Neural cell (in vitro differentiated cells): ENCODE results near the gene ADAMTS14. TPM values are rescaled to one million over a fixed set of nuclear protein-coding genes. Genes with fewer than 3 reads are reported as not detected.

ENCODE experiments used
- H2AFZ ChIP-seq: fragments of 200-600, 300-800 bp; sonication (generic), shearing (Covaris generic); 2 replicates; pipeline ENCODE4 v1.6.0; 2014; ENCODE audit warnings: low read depth, mild to moderate bottlenecking, antibody characterized with exemption, low read length, moderate library complexity
- H3F3A ChIP-seq: fragments of 200-600 bp; shearing (Covaris generic); 2 replicates; pipeline ENCODE4 v1.6.1; 2016; ENCODE audit warnings: mild to moderate bottlenecking, moderate library complexity, mixed read lengths, antibody characterized with exemption, low read length; ENCODE audit not compliant: insufficient read depth, poor library complexity, severe bottlenecking
- H3K27ac ChIP-seq: fragments of 200-600, 300-800 bp; sonication (generic), shearing (Covaris generic); 2 replicates; pipeline ENCODE4 v1.5.1; 2014; ENCODE audit warnings: mild to moderate bottlenecking, low read length, moderate library complexity
- H3K27me3 ChIP-seq: fragments of 300-800, 200-600 bp; sonication (generic), shearing (Covaris generic); 2 replicates; pipeline ENCODE4 v1.6.0; 2014; ENCODE audit warnings: mild to moderate bottlenecking, low read depth, low read length, moderate library complexity; ENCODE audit not compliant: insufficient read depth
- H3K36me3 ChIP-seq: fragments of 300-800, 200-600 bp; sonication (generic), shearing (Covaris generic); 2 replicates; pipeline ENCODE4 v1.5.1; 2014; ENCODE audit warnings: mild to moderate bottlenecking, antibody characterized with exemption, low read length, moderate library complexity; ENCODE audit not compliant: insufficient read depth
- H3K4me2 ChIP-seq: fragments of 300-800, 200-600 bp; sonication (generic), shearing (Covaris generic); 2 replicates; pipeline ENCODE4 v1.6.0; 2014; ENCODE audit warnings: mild to moderate bottlenecking, low read length
- H3K4me3 ChIP-seq: fragments of 300-800, 200-600 bp; sonication (generic), shearing (Covaris generic); 2 replicates; pipeline ENCODE4 v1.5.1; 2014; ENCODE audit warnings: mild to moderate bottlenecking, low read length, moderate library complexity
- H3K79me2 ChIP-seq: fragments of 200-600 bp; shearing (Covaris generic); replicated peaks from 2 replicates; pipeline ENCODE4 v1.6.0; 2014; ENCODE audit warnings: mild to moderate bottlenecking, low read length, moderate library complexity; ENCODE audit not compliant: insufficient read depth
- H3K9ac ChIP-seq: fragments of 300-800, 200-600 bp; sonication (generic), shearing (Covaris generic); 2 replicates; pipeline ENCODE4 v1.6.1; 2016; ENCODE audit warnings: mild to moderate bottlenecking, low read length, mixed read lengths
- H3K9me2 ChIP-seq: fragments of 200-600 bp; shearing (Covaris generic); 2 replicates; pipeline ENCODE4 v1.6.1; 2016; ENCODE audit warnings: mild to moderate bottlenecking, low read length, mixed read lengths; ENCODE audit not compliant: insufficient read depth
- H3K9me3 ChIP-seq: fragments of 200-600, 300-800 bp; sonication (generic), shearing (Covaris generic); 2 replicates; pipeline ENCODE4 v1.6.1; 2016; ENCODE audit warnings: mild to moderate bottlenecking, mixed run types, low read length, moderate library complexity, mixed read lengths
- H4K20me1 ChIP-seq: fragments of 200-600 bp; shearing (Covaris generic); 2 replicates; pipeline ENCODE4 v1.6.1; 2016; ENCODE audit warnings: mild to moderate bottlenecking, mixed run types; ENCODE audit not compliant: insufficient read depth
- CTCF ChIP-seq: fragments of 450-650 bp; IDR thresholded peaks from 2 replicates; pipeline ENCODE4 v1.5.1; 2014; ENCODE audit warnings: antibody characterized with exemption, mild to moderate bottlenecking, moderate library complexity; ENCODE audit not compliant: poor library complexity, severe bottlenecking
- EP300 ChIP-seq: fragments of 450-650 bp; conservative IDR thresholded peaks from 2 replicates; pipeline ENCODE4 v1.6.1; 2014; ENCODE audit warnings: antibody characterized with exemption, mild to moderate bottlenecking, moderate library complexity; ENCODE audit not compliant: poor library complexity, severe bottlenecking
- EZH2 ChIP-seq: fragments of 200-600, 300-800 bp; shearing (Covaris generic), sonication (generic); IDR thresholded peaks from 2 replicates; pipeline ENCODE4 v1.6.1; 2014; ENCODE audit warnings: antibody characterized with exemption, low read length, borderline replicate concordance, mild to moderate bottlenecking; ENCODE audit not compliant: insufficient read depth, poor library complexity, severe bottlenecking
- MXI1 ChIP-seq: fragments of 450-650 bp; conservative IDR thresholded peaks from 2 replicates; pipeline ENCODE4 v1.6.1; 2014; ENCODE audit warnings: antibody characterized with exemption, mild to moderate bottlenecking; ENCODE audit not compliant: poor library complexity, severe bottlenecking
- POLR2AphosphoS5 ChIP-seq: IDR thresholded peaks from 2 replicates; pipeline ENCODE4 v1.6.1; 2012
- RAD21 ChIP-seq: fragments of 450-650 bp; conservative IDR thresholded peaks from 2 replicates; pipeline ENCODE4 v1.6.1; 2014; ENCODE audit warnings: antibody characterized with exemption, mild to moderate bottlenecking, moderate library complexity
- REST ChIP-seq: IDR thresholded peaks from 2 replicates; pipeline ENCODE4 v1.6.1; 2012; ENCODE audit warnings: borderline replicate concordance
- SMC3 ChIP-seq: fragments of 450-650 bp; conservative IDR thresholded peaks from 2 replicates; pipeline ENCODE4 v1.6.1; 2014; ENCODE audit warnings: antibody characterized with exemption, mild to moderate bottlenecking, moderate library complexity; ENCODE audit not compliant: poor library complexity
- TAF1 ChIP-seq: IDR thresholded peaks from 2 replicates; pipeline ENCODE4 v1.6.1; 2012; ENCODE audit warnings: low read depth
- polyA plus RNA-seq: library from polyadenylated mRNA; depleted of rRNA; stranded (reverse); fragments of >200 nt; gene quantifications from 2 replicates; pipeline ENCODE4 v1.2.3, GENCODE V29; 2014
- small RNA-seq, 3 experiments: library from RNA; depleted of rRNA; stranded (forward); fragments of <200 nt; gene quantifications; one replicate each; pipeline ENCODE3, GENCODE V24; 2012

ADAMTS14 gene
- polyA plus RNA-seq, 1 donor from 2014 or later, result 0.04 TPM

GRCh38 chr10:70810967-70811366, 138.7 kb downstream of the ADAMTS14 start:
- H3K9me2 ChIP-seq, result no peaks in the 10 kb centered on the region
- no peaks in the 10 kb centered on the region for H3K36me3 ChIP-seq
- no peaks in the 10 kb centered on the region for H3K27me3 ChIP-seq
- no peak overlapping the region for H3K9ac ChIP-seq
- H3K9me3 ChIP-seq, result no peaks in the 10 kb centered on the region
- H3K79me2 ChIP-seq, result no peaks in the 10 kb centered on the region
- TF ChIP-seq SMC3 (no peak), POLR2AphosphoS5 (no peak), TAF1 (no peak), MXI1 (no peak), EZH2 (no peak), REST (no peak), EP300 (no peak), RAD21 (no peak), CTCF (no peak)
- H3K4me2 ChIP-seq, result no peak overlapping the region
- H4K20me1 ChIP-seq, result no peaks in the 10 kb centered on the region
- H2AFZ ChIP-seq, result no peak overlapping the region
- no peak overlapping the region for H3K27ac ChIP-seq
- no peak overlapping the region for H3K4me3 ChIP-seq
- no peaks in the 10 kb centered on the region for H3F3A ChIP-seq

- Histone ChIP-seq H3K9me2 (no peaks in the 10 kb centered on the region), H3F3A (no peaks in the 10 kb centered on the region), H2AFZ (no peak overlapping the region), H3K9ac (no peak overlapping the region), H4K20me1 (no peaks in the 10 kb centered on the region), H3K79me2 (no peaks in the 10 kb centered on the region), H3K36me3 (no peaks in the 10 kb centered on the region), H3K27ac (no peak overlapping the region), H3K9me3 (no peaks in the 10 kb centered on the region), H3K27me3 (no peaks in the 10 kb centered on the region), H3K4me3 (no peak overlapping the region), H3K4me2 (no peak overlapping the region)
- TF ChIP-seq POLR2AphosphoS5 (no peak), CTCF (no peak), RAD21 (no peak), SMC3 (no peak), TAF1 (no peak)
Observed at GRCh38 chr10:70811881-70812280, 139.6 kb downstream of the ADAMTS14 start.

Small RNA genes lying within 50 kb of the gene (small RNA-seq; reads per million reads assigned to genes)
- gene RPS26P40, result 0 reads per million in 3 experiments

Other genes with a start within 250 kb of the ADAMTS14 start
- 0.46 TPM in 1 of 2 replicates, not detected in the other for gene NODAL, start 230.8 kb upstream of the ADAMTS14 start, polyA plus RNA-seq
- gene PALD1, start 193.7 kb upstream of the ADAMTS14 start, polyA plus RNA-seq, result 0.98 and 1.1 TPM in 2 replicates
- not detected in 2 replicates for gene PRF1, start 69.8 kb upstream of the ADAMTS14 start, polyA plus RNA-seq
- gene TBATA, start 112.9 kb downstream of the ADAMTS14 start, polyA plus RNA-seq, result not detected in 2 replicates
- 32.7 and 33.4 TPM in 2 replicates for gene SGPL1, start 143.4 kb downstream of the ADAMTS14 start, polyA plus RNA-seq
- gene PCBD1, start 216.1 kb downstream of the ADAMTS14 start, polyA plus RNA-seq, result 15.8 and 21.6 TPM in 2 replicates